GM21737 (cell line): ENCODE measurements around the gene STT3B.
"Not testable (repeated sequence)": the region's sequence is repeated elsewhere in the genome, so short reads cannot be mapped to it uniquely, and the experiment has no call there.

Source experiments
- ATAC-seq: cut with Tn5 transposase; IDR thresholded peaks from one replicate; pipeline ENCODE4 v1.9.1; 2021; ENCODE audit warnings: mild to moderate bottlenecking, moderate library complexity; ENCODE audit not compliant: unreplicated experiment

Gene STT3B

DNA sequence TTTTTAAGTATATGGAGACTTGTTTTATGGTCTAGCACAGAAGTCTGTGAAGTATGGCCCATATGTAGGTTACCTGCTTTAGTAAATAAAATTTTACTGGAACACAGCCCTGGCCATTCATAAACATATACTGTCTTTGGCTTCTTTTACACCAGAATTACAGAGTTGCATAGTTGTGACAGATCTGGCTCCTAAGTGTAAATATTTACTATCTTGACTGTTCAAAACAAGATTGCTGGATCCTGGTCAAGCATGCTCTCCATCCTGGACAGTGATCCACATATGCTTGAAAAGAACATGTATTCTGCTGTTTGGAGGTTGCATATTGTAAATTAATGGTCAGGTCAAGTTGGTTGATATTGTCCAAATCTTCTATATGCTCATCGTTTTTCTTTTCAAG is 57.9 kb downstream of the STT3B start:
- no peak for ATAC-seq

GRCh38 chr3:31592764-31593163 is 60.0 kb downstream of the STT3B start:
- ATAC-seq = no peak

- ATAC-seq = no peak
Measured at GRCh38 chr3:31596176-31596575, 63.5 kb downstream of the STT3B start.

GRCh38 chr3:31600431-31600830 is 67.7 kb downstream of the STT3B start:
- no peak for ATAC-seq

GRCh38 chr3:31605333-31605732 is 72.6 kb downstream of the STT3B start:
- ATAC-seq = not testable (repeated sequence)

DNA sequence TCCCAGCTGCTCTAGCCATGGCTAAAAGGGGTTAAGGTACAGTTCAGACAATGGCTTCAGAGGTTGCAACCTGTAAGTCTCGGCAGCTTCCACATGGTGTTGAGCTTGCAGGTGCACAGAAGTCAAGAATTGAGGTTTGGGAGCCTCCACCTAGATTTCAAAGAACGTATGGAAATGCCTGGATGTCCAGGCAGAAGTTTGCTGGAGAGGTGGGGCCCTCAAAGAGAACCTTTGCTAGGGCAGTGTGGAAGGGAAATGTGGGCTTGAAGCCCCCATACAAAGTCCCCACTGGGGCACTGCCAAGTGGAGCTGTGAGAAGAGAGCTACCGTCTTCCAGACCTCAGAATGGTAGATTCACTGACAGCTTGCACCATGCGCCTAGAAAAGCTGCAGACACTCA is 73.7 kb downstream of the STT3B start:
- no peak for ATAC-seq

- ATAC-seq = no peak
Measured at GRCh38 chr3:31610700-31611275, 78.1 kb downstream of the STT3B start.

GRCh38 chr3:31613177-31613576 is 80.5 kb downstream of the STT3B start:
- no peak for ATAC-seq

DNA sequence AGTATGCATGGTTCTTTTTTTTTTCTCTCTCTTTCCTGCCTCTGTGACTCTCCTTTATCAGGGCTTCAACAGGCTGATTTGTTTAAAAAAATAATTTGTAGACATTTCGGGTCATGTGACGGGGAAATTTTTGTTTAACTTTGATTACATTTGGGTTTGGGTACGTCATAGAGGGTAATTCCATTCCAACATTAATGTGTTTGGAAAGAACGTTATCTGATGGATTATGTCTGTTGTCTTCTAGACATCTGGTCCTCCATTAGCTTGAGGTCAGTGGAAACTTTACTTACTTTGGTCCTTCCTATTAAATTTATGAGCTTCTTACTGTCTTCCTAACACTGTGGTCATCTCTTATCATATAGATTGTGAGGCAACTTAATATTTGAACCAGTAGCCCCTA is 80.9 kb downstream of the STT3B start:
- no peak for ATAC-seq

- ATAC-seq = no peak
Measured at GRCh38 chr3:31614162-31614921, 81.6 kb downstream of the STT3B start.

GRCh38 chr3:31615071-31615875 is 82.5 kb downstream of the STT3B start:
- no peak for ATAC-seq

DNA sequence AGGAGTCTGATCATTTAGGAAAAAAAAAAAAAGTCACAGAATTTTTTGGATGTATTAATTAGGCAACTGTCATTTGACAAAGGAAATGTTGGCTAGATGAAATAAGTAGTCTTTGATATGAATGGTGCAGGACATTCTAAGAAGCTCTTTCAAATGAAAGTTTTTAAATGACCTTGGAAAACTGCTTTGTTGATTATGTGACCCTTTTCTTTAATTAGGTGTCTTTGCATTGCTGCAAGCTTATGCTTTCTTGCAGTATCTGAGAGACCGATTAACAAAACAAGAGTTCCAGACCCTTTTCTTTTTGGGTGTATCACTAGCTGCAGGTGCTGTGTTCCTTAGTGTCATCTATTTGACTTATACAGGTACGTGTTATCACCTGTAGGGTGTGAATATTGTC is 84.0 kb downstream of the STT3B start:
- ATAC-seq = no peak

DNA sequence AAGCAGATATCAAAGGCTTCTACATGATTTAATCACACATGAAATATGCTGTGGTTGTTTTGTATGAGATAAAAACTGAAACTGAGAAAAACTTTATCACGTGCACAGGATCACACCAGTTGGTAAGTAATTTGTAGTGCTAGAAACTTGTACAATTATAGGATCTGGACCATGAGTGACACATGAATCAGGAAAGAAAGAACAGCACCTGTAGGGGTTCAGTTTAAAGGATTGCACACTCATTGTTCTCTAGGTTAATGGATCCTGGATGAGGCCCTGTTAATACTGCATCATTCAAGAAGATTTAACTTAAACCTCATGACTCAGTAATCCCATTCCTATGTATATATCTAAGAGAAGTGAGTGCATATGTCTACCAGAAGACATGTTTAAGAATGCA is 87.9 kb downstream of the STT3B start:
- peak; percentile 43 for ATAC-seq

GRCh38 chr3:31621314-31621713 is 88.6 kb downstream of the STT3B start:
- no peak for ATAC-seq

DNA sequence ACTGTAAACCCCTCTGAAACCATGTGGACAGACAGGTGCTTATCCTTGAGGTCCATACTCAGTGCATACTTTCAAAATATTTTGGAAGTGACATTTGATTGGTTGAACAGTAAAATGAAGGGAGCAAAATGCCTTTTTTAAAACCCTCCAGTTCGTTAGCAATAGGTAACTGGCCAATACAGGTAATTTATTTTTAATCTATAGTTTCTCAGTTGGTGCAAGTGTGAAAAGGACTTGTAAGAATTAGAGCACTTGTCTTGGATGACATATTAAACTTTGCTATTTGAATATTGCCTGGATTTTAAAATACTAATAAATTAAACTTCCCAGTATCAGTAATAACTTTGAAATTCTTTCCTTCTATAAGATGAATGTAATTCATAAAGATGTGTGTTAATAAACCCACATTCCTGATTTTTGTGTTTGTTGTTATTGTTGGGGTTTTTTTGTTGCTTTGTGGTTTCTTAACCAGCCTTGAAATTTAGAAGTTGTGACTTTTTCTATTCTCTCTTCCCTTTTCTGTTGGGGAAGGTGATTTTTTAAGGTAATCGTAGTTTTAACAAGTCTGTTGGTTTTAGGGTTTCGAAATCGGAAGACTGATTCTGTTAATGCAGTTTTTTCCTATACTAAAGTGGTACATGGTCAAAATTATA is 90.0 kb downstream of the STT3B start:
- ATAC-seq = peak; percentile 65

- ATAC-seq = no peak
Measured at GRCh38 chr3:31624083-31624709, 91.5 kb downstream of the STT3B start.

- no peak for ATAC-seq
Measured at GRCh38 chr3:31625358-31625757, 92.6 kb downstream of the STT3B start.

DNA sequence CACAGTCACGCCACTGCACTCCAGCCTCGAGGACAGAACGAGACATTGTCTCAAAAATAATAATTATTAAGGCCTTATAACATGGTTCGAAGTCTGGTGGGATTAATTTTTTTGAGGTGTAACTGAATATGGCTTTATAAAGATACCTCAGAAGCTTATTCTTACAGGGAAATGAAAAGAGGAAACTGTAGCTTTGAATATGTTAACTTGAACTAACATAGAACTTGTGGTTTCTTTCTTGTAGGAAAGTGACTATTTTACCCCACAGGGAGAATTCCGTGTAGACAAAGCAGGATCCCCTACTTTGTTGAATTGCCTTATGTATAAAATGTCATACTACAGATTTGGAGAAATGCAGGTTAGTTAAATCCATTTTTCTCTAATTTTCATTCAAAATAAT is 96.3 kb downstream of the STT3B start:
- ATAC-seq = no peak

DNA sequence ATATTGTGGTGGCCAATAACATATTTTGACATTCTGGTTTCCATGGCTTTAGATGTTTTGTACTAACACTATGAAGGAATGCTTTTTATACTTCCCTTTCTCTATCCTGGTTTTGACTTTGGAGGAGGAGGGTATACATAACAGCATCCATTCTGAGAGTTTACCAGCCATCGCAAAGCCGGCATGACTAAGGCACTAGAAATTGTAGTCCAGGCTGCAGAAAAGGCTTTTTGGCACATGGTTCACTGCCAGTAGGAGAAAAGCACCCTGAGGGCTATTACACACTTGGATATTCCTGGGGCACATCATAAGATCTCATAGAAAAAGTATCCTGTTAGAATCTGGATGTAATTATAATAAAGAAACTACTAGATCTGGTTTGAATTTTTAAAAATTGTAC is 101.8 kb downstream of the STT3B start:
- ATAC-seq = no peak

- no peak for ATAC-seq
Measured at GRCh38 chr3:31635545-31635944, 102.8 kb downstream of the STT3B start.

- no peak for ATAC-seq
Measured at GRCh38 chr3:31636049-31636448, 103.3 kb downstream of the STT3B start.
